ENCODE data around the gene CHTF18.
"Not testable (repeated sequence)": the region's sequence is repeated elsewhere in the genome, so short reads cannot be mapped to it uniquely, and the experiment has no call there.

The CHTF18 gene

DNA sequence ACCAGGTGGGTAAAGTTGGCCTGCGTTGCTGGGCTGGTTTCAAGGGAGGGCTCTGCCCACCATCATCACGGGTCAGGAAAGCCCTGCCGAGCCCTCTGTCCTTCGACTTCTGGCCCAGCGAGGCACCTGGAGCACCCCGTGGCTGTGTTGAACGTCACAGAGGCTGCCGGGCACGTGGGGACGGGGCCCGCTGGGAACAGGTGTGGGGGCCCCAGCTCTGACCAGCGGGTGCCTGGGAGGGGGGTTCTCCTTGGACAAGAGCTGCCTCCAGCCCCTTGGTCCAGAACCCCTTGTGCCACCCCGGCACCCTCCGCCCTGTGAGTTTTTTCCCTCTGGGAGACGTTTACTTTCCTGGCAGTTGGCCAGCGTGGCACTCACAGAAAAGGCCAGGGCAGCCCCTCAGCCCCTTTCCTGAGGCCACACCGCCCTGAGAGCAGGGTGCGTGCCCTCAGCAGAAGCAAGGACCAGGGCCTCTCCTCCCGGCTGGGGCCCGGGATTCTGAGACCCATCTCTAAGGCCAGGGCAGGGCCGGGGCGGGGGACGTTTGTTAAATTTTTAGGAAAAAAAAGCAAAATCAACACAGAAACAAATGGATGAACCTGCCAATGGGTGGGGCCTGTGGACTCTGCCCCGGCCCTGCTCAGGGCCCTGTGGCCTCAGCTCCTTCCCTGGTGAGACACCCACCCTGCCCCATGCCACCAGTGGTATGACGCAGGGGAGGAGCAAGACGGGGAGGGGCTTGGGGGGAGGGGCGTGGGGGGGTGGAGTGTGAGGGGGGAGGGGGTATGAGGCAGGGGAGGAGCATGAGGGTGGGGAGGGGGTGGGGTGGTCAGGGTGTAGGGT is 43.4 kb downstream of the CHTF18 start:
- FAIRE-seq, result no peak

DNA sequence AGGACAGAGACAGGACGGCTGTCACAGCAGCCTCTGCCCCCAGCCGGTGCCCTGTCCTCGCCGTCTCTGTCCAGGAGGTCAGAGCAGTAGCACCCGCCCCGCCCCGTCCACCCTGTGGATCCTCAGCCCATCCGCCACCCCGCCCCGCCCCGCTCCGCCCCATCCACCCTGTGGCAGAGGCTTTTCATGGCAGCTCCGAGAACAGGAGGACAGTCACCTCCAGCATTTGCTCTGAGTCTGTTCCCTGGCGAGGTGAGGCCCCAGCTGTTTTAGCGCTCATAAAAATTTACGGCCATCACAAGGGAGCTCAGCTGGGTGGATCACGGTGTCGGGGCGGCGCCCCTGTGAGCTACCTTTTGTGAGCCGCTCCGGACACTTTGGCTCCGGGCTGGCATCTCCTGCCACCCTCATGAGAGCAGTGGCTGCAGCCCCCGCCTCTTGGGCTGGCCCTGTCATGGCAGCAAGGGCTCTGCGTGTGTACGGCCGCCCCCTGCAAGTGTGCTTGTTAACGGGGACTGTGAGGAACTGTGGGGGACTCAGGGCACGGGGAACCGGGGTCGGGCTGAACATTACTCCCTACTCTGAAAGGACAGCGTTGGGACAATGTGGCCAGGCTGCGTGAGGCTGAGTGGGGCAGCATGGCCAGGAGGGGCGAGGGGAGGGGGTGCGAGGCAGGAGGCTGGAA is 44.4 kb downstream of the CHTF18 start:
- no peak for FAIRE-seq

DNA sequence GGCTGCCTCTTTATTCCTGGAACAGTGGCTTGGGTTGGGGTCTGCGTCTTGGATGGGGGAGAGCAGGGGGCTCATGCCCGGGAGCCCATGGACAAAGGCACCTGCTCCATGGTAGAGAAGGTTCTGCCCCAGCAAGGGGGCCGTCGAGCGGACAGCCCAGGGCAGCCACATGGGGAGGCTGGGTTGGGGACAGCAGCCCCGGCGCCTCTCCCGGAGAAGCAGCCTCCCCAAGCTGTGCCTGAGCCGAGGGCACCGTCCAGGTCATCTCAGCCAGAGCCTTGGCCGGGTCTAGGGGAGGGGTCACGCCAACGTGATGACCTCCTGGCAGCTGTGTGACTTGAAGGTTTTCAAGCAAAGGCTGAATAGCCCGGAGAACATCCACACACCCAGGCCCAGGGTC is 45.0 kb downstream of the CHTF18 start:
- FAIRE-seq, result no peak

DNA sequence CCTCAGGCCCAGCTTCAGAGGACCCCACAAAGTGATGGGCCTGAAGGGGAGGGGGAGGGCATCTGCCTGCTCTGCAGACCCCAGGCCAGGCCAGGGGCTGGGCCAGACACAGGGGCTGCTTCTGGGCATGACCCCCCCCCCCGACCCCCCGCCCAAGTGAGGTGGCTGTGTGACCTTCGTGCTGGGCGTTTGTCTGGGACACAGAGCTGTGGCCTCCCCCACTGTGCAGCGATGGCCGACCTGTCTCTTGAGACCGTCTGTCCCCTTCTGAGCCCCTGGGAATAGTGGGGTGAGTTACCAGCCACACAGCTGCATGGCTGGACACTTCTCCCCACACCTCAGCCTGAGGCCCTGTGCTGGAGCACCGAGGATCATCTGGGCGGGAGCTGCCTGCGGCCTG is 47.0 kb downstream of the CHTF18 start:
- no peak for FAIRE-seq

DNA sequence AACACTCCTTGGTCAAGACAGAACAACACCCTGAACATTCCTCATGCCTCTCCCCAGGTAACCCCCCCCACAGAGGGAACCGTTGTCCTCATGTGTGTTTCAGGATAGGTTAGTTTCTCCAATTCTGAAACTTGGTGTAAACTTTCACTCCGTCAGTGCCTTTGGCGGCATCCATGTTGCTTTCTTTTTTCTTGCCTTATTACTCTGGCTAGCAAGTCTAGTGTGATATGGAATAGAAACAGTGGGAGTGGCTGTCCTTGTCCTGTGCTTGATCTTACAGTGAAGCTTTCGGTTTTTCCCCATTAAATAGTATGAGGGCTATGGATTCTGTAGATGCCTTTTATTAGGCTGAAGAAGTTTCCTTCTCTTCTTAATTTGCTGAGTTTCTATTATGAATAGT is 47.8 kb downstream of the CHTF18 start:
- no peak for FAIRE-seq

DNA sequence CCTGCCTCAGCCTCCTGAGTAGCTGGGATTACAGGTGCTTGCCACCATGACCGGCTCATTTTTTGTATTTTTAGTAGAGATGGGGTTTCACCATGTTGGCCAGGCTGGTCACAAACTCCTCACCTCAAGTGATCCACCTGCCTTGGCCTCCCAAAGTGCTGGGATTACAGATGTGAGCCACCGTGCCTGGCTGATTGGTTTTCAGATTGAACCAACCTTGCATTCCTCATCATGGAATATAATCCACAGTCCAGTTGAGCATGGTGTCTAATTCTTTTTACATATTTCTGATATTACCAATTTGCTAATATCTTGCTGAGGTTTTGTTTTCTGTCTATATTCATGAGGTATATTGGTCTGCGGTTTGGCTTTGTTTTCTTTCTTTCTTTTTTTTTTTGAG is 48.4 kb downstream of the CHTF18 start:
- not testable (repeated sequence) for FAIRE-seq

DNA sequence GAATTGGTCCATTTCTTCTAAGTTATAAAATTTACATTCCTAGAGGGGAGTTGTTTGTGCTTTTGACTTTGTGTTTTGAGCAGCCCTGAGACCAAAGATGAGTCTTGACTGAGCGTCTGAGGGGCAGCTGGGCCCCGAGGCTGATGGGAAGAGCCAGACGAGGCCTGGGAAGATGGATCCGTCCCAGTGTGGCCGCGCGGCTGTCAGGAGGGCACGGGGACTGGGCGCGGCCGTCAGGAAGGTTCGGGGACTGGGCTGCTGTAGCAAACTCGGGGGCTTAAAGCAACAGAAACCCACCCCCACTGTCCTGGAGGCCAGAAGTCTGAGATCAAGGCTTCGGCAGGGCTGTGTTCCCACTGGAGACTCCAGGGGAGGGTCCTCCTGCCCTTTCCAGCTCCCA is 50.3 kb downstream of the CHTF18 start:
- no peak for FAIRE-seq

DNA sequence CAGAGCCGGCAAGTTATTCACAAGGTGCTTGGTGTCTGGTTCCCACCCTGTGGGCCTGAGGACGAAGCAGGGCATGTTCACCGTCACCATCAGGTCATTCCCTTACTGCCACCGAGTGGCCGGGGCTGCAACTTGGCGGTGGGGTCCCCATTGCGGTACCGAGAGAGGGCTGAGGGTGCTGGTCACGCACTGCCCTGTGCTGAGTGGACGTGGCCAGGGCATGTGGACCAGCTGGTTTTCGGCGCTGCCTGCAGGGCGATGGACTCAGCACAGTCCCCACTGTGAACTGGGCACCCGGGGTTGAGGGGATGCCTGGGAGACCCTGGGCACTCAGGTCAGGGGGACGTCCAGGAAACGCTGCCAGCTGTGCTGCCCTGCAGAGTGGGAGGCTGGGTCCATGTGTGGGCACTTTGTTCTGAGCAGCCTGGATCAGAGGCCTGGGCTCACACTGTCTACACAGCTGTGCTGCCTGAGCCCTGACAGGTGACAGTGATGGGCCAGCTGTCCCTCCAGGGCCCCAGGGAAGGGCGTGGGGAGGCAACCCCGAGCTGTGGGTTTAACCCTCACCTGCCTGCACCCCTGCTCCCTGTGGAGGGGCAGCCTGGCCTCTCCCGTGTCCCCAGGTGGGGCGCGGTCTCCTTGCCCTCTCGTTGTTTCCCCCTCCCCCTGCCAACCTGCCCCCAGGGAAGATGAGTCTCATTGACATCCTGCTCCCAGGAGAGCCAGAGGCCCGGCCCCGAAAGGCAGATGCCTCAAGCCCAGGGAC is 51.4 kb downstream of the CHTF18 start:
- no peak for FAIRE-seq

DNA sequence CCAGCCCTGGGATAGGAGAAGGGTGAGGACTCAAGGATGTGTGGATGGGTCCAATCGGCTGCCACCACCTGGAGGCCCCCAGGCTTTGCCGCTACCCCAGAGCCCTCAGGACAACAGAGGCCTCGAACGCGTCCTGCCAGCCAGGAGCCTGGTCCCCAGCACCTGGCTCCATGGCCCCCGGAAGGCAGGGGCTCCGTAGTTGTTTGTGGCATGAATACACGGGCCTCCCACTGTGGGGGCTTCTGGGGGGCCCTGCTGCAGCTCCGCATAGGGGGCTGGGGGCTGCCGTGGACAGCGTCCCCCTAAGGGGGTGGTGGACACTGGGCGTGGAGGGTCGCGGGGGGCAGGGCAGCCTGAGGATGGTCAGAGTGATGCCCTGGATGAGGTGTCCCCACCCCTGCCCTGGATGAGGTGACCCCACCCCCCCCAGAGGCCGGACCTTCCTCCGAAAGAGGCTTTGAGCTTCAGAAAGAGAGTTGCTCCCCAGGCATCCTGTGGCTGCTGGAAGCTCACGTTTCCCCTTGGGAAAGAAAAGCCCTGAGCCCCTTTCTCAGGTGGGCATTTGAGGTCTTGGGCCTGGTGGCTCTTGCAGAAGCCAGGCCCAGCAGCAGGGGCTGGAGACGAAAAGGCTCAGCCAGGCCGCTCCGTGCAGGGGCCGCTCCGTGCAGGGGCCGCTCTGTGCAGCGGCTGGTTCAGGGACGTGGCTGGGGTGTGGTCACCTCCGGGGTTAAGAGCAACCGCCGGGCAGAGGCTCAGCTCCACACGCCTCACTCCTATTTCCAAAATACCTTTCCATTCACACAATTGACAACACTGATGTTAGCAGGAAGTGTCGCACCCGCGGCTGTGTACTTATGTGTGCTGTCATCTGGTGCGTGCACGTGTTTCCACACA is 52.4 kb downstream of the CHTF18 start:
- no peak for FAIRE-seq

DNA sequence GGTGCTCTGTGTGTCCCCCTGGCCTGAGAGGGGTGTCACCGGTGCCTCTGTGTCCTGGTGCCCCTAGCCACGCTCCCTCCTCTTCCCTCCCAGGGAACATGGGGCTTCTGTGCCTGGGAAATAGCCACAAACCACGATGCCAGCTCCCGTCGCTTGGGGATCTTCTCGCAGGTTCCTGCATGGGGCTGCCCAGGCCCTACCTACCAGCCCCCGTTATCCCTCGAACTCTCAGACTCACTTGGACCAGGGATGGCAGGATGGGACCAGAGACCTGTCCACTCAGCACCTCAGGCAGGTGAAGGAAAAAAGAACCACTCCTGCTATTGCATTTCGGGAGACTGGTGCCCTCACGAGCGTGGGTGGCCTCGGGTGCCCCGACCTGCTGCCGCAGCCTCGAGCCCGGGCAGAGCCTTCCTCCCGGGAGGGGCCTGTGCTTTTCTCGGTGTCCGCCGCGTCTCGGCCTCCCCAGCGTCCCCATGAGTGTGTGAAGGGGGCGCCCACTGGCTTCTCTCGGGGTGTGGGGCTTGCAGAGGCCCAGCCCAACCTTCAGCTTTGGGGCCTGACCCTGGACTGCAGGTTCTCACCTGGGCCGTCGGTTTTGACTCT is 53.1 kb downstream of the CHTF18 start:
- FAIRE-seq, result no peak

DNA sequence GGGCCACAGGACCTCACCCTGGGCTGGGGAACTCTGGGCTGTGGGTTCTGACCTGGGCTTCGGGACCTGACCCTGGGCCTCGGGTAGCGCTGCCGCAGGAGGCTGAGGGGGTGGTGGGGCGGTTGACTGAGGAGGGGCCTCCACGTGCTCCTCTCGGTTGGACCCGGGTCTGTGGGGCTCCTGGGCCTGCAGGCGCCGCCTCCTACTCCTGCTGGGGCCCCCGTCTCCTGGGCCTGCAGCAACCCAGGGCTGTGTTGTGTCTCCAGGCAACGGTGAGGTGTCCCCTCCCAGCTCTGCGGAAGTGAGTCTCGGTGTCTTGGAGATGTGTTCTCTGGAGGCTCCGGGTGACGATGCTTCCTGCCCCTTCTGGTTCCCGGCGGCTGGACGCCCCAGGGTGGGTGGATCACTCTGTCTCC is 53.6 kb downstream of the CHTF18 start:
- no peak for FAIRE-seq

DNA sequence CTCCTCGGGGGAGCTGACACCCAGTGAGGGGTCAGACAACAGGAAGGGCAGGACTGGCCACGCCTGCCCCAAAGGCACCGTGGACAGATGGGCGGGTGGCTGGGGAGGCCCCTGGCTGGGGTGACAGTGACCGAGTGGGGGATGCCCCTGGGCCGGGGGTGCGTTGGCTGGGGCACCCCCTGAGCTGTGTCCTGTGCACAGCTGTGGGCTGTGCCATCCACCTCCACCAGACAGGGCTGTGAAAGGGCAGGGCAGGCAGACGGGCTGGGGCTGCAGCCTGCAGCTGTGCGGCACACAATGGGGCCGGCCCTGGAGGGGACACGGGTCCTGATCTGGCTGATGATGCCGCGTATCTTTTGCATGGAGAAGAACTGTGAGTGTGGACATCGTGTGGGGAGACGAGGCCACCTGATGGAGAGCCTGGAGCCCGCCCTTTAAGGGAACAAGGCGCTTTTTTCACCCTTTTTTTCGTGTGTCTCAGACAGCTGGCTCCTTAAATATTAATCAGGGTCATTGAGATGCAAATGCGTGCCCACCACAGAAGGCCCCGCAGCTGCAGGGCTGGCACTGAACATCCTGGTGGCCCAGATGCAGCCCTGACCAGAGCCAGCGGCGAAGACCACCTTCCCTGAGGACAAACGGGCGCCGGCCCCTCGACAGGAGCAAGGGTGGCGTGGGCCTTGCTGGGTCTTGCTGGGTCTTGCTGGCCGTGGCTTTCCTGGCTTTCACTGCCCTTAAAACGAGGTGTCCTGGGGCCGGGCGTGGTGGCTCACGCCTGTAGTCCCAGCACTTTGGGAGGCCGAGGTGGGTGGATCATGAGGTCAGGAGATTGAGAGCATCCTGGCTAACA is 54.5 kb downstream of the CHTF18 start:
- no peak for FAIRE-seq

DNA sequence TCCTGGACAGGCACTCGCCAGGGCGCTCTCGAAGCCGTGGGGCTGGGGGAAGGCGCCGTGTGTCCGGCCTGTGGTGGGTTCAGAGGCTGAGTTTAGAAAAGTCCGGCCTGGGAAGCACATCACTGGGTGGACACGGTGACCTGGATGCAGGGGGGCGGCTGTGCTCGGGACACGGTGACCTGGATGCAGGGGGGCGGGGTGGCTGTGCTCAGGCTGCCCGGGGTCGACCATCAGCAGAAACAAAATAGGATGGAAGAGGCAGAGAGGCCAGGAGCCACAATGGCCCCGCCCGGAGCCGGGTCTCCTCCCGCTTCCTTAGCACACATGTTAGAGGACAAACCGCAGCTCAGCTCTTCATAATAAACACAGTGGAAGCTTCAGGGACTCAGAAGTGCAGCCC is 55.4 kb downstream of the CHTF18 start:
- no peak for FAIRE-seq

DNA sequence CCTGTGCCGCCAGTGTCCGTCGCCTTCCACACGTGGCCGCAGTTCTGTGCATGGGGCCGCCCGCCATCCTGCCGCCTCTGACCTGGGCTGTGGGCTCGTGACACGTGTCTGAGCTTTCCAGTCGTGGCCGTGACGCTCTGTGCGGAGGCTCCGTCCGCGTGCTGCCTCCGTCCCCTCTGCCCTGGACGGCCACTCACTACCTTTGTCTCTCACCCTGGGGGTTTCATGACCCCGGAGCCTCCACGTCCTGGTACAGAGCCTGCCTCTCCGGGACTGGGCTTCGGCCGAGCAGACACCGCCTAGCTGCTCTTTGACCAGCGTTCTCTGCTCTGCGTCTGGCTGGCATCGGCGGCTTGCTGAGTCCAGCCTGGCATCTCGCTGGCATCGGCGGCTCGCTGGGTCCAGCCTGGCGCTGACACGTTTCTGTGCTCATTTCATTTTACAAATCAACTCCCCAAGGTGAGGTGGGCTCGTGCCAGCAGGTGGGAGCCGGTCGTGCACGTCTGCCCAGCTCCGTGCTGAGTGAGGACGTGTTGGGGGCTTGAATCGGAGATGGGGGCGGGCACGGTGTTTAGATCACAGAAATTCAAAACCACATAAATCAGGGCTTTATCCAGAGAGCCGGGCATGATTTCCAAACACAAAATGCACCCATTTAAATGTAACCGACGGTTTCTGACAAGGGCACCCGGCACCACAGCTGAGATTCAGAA is 56.4 kb downstream of the CHTF18 start:
- no peak for FAIRE-seq

DNA sequence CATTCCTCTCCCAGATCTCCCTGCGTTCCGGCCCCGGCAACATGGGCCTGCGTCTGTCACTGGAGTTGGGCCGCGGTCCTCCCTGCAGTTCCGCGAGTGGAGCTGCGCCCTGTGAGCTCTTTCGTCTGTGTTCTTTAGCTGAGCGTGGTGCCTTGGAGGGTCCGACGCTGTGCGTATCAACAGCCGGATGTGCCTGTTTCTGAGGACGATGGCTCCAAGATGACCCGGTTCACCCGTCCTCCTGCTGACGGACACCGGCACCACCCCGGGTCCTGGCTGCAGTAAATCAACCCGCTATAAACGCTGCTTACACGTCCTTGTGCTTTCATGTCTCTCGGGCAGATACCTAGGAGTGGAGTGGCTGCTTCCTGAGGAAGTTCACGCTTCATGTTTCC is 56.9 kb downstream of the CHTF18 start:
- FAIRE-seq, result no peak

DNA sequence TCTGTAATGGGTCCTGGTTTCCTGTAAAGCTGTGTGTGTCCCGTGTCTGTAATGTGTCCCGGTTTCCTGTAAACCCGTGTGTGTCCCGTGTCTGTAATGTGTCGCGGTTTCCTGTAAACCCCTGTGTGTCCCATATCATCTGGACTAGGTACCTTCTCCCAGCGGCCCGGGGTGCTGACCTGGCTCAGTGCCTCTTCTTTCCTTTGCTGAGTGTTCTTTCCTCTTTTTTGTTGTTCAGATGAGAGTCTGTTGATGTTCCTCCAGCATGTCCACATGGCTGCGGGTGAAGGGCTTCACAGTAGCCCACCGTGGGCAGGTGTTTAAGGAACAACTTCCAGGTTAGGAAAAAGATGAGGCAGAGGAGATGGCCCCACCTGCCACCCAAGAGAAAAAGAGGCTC is 58.7 kb downstream of the CHTF18 start:
- FAIRE-seq, result no peak
